ENCODE data around the gene BNIPL. TPM values are rescaled to one million over a fixed set of nuclear protein-coding genes. Genes with fewer than 3 reads are reported as not detected.

Gene BNIPL
- total and polyA plus RNA-seq, 2 of the 13 experiments (the other 11 are each of a cell fraction or from before 2014, with no cell fraction given), result 0.40 to 1.1 TPM

DNA sequence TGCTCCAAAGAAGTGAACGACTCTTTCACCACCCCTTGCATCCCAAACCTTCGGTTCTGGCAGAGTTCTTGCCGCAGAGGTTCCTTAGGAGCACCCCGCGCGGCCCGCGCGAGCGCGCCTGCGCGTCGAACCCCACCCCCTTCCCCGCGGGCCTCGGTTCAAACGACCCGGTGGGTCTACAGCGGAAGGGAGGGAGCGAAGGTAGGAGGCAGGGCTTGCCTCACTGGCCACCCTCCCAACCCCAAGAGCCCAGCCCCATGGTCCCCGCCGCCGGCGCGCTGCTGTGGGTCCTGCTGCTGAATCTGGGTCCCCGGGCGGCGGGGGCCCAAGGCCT is 11.2 kb downstream of the BNIPL start, which contains the start of gene C1orf56 (continued):
- TF ChIP-seq ZNF383 (CRISPR knock-in tag; IDR thresholded peaks at IDR 0.05; ENCODE audit: borderline replicate concordance), result 0 out of 2 replicates have a peak, but pooled peaks have one; percentile 3
- no peak for TF ChIP-seq ADNP (CRISPR knock-in tag; IDR thresholded peaks at IDR 0.05)
- no peak for TF ChIP-seq NCOA1 (CRISPR knock-in tag; IDR thresholded peaks at IDR 0.05)
- no peak for TF ChIP-seq ISX (CRISPR knock-in tag; conservative IDR thresholded peaks at IDR 0.05)
- no peak for TF ChIP-seq ZNF747 (CRISPR knock-in tag; IDR thresholded peaks at IDR 0.05; ENCODE audit: borderline replicate concordance)
- TF ChIP-seq, protein P1, sequence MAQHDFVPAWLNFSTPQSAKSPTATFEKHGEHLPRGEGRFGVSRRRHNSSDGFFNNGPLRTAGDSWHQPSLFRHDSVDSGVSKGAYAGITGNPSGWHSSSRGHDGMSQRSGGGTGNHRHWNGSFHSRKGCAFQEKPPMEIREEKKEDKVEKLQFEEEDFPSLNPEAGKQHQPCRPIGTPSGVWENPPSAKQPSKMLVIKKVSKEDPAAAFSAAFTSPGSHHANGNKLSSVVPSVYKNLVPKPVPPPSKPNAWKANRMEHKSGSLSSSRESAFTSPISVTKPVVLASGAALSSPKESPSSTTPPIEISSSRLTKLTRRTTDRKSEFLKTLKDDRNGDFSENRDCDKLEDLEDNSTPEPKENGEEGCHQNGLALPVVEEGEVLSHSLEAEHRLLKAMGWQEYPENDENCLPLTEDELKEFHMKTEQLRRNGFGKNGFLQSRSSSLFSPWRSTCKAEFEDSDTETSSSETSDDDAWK (CRISPR knock-in tag; IDR thresholded peaks at IDR 0.05), result no peak
- no peak for TF ChIP-seq SMYD3 (CRISPR knock-in tag; IDR thresholded peaks at IDR 0.05)
- TF ChIP-seq PREB (CRISPR knock-in tag; IDR thresholded peaks at IDR 0.05), result no peak
- no peak for TF ChIP-seq PBX2 (CRISPR knock-in tag; IDR thresholded peaks at IDR 0.05)
- TF ChIP-seq KDM5A (IDR thresholded peaks at IDR 0.05; ENCODE audit: borderline replicate concordance, low read length), result no peak
- TF ChIP-seq ZNF329 (CRISPR knock-in tag; IDR thresholded peaks at IDR 0.05; ENCODE audit: low read depth), result no peak
- TF ChIP-seq ZNF331 (CRISPR knock-in tag; IDR thresholded peaks at IDR 0.05), result 0 out of 2 replicates have a peak, but pooled peaks have one; percentile 38
- TF ChIP-seq KDM1A (CRISPR knock-in tag; IDR thresholded peaks at IDR 0.05), result no peak
- TF ChIP-seq, protein P2, sequence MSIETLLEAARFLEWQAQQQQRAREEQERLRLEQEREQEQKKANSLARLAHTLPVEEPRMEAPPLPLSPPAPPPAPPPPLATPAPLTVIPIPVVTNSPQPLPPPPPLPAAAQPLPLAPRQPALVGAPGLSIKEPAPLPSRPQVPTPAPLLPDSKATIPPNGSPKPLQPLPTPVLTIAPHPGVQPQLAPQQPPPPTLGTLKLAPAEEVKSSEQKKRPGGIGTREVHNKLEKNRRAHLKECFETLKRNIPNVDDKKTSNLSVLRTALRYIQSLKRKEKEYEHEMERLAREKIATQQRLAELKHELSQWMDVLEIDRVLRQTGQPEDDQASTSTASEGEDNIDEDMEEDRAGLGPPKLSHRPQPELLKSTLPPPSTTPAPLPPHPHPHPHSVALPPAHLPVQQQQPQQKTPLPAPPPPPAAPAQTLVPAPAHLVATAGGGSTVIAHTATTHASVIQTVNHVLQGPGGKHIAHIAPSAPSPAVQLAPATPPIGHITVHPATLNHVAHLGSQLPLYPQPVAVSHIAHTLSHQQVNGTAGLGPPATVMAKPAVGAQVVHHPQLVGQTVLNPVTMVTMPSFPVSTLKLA (IDR thresholded peaks at IDR 0.05), result no peak
- TF ChIP-seq KDM3A (CRISPR knock-in tag; IDR thresholded peaks at IDR 0.05; ENCODE audit: low read depth), result no peak
- 0 out of 3 replicates have a peak, but pooled peaks have one; percentile 5 for TF ChIP-seq MXI1 (IDR thresholded peaks at IDR 0.05; ENCODE audit: borderline replicate concordance, low read depth, low read length)
- TF ChIP-seq ZNF326 (CRISPR knock-in tag; IDR thresholded peaks at IDR 0.05; ENCODE audit: borderline replicate concordance), result no peak
- TF ChIP-seq ZNF557 (CRISPR knock-in tag; IDR thresholded peaks at IDR 0.05), result no peak
- no peak for TF ChIP-seq SRF (IDR thresholded peaks at IDR 0.05; ENCODE audit: low read depth, low read length)
- peak; percentile 71; the same call in 1 of the 2 replicates for TF ChIP-seq ZNF281 (CRISPR knock-in tag; IDR thresholded peaks at IDR 0.05; ENCODE audit: borderline replicate concordance)
- TF ChIP-seq JARID2 (CRISPR knock-in tag; IDR thresholded peaks at IDR 0.05; ENCODE audit: insufficient replicate concordance), result no peak
- TF ChIP-seq MAFK (conservative IDR thresholded peaks at IDR 0.05 in 1 of 2, IDR thresholded peaks at IDR 0.05 in 1 of 2; ENCODE audit: low read length in 2 of 2), result no peak
- TF ChIP-seq KAT2B (IDR thresholded peaks at IDR 0.05; ENCODE audit: borderline replicate concordance, low read depth, low read length), result no peak
- TF ChIP-seq ZKSCAN5 (CRISPR knock-in tag; IDR thresholded peaks at IDR 0.05), result no peak
- TF ChIP-seq ZNF30 (CRISPR knock-in tag; IDR thresholded peaks at IDR 0.05), result no peak
